ENCODE results near the gene MAP4K2.
"Not testable (repeated sequence)": the region's sequence is repeated elsewhere in the genome, so short reads cannot be mapped to it uniquely, and the experiment has no call there.

The MAP4K2 gene

DNA sequence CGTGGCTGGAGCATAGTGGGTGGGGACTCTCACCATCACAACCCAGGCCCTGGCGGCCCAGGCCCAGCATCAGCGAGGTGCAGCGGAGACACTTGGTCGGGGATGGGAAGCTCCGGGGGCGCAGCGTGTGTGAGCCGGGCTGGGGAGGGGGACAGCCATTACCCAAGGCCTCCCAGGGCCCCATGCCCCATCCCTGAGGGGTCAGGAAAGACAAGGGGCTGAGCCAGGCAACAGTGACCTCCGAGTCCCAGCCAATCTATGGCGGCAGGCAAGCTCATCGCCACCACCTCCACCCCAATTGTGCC lies 30.1 kb upstream of the MAP4K2 start:
- DNase-seq (ENCODE audit: insufficient read length, low spot score) = no peak
- TF ChIP-seq SPI1 (IDR thresholded peaks at IDR 0.05; ENCODE audit: low read depth, low read length) = no peak
- TF ChIP-seq POLR2AphosphoS5 (IDR thresholded peaks at IDR 0.05; ENCODE audit: low read depth, low read length) = no peak
- no peak for TF ChIP-seq POU2F2 (IDR thresholded peaks at IDR 0.05; ENCODE audit: low read depth, low read length)
- TF ChIP-seq PAX5 (IDR thresholded peaks at IDR 0.05; ENCODE audit: insufficient read depth, low read length, severe bottlenecking) = no peak
- TF ChIP-seq TAF1 (IDR thresholded peaks at IDR 0.05; ENCODE audit: low read depth, low read length) = no peak
- TF ChIP-seq POLR2A (IDR thresholded peaks at IDR 0.05; ENCODE audit: low read depth, low read length) = no peak
- FAIRE-seq = no peak

DNA sequence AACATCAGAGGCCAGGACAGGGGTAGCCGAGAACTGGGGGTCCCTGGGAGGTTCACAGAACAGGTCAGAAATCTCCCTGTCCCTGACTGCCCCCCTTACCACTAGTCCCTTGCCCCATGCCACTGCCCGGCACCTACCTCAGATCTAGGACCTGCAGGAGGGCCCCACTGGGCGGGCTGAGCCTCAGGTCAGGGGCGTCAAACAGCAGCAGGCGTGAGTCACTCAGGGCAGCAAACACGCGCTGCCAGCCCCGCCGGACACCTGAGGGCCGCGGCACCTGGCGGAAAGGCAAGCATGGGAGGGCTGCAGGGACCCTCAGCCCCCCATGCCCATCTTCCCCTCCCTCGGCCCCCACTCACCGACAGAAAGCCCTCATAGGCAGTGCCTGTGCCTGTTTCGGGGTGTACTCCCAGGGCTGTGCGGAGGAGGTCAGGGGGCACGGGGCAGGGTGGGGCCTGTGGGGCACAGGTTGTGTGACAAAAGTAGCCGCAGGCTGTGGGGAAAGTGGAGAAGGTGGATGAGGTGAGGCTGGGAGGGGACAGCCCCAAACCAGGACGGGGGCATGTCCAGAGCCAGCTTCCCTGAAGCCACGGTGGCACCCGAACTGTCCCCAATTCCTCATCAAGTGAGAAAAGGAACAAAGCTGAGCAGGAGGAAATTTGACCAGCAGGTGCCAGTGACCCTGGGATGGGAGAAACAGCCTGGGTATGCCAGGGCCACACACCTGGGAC lies 29.6 kb upstream of the MAP4K2 start:
- DNase-seq (ENCODE audit: insufficient read length, low spot score) = no peak
- FAIRE-seq = no peak
- TF ChIP-seq POLR2A (IDR thresholded peaks at IDR 0.05; ENCODE audit: low read depth, low read length) = no peak
- no peak for TF ChIP-seq POU2F2 (IDR thresholded peaks at IDR 0.05; ENCODE audit: low read depth, low read length)
- TF ChIP-seq POLR2AphosphoS5 (IDR thresholded peaks at IDR 0.05; ENCODE audit: low read depth, low read length) = no peak
- TF ChIP-seq TAF1 (IDR thresholded peaks at IDR 0.05; ENCODE audit: low read depth, low read length) = no peak
- no peak for TF ChIP-seq PAX5 (IDR thresholded peaks at IDR 0.05; ENCODE audit: insufficient read depth, low read length, severe bottlenecking)
- no peak for TF ChIP-seq SPI1 (IDR thresholded peaks at IDR 0.05; ENCODE audit: low read depth, low read length)

DNA sequence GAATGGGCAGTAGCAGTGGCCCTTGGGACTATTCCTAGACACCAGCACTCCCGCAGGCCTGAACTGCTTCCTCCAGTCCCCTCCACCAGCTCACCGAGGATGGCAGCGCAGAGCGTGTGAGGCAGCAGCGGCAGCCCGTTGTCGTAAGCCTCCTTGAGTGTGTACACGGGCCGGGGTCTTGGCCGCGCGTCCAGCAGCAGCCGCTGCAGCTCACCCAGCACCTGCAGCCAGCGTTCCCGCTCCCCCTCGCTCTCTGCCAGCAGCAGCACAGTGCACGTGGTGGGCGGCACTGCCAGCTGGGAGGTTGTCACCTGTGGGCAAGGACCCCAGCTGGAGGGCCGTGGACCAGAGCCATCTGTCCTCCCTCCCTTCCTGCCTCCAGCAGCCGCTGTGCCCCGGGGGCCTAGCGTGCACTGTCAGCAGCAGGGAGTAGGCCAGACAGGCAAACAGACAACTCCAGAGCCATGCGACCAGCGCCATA lies 28.4 kb upstream of the MAP4K2 start:
- DNase-seq (ENCODE audit: insufficient read length, low spot score) (no peak), FAIRE-seq (no peak)
- TF ChIP-seq POLR2A (IDR thresholded peaks at IDR 0.05; ENCODE audit: low read depth, low read length) (no peak), POU2F2 (IDR thresholded peaks at IDR 0.05; ENCODE audit: low read depth, low read length) (no peak), SPI1 (IDR thresholded peaks at IDR 0.05; ENCODE audit: low read depth, low read length) (no peak), PAX5 (IDR thresholded peaks at IDR 0.05; ENCODE audit: insufficient read depth, low read length, severe bottlenecking) (no peak), TAF1 (IDR thresholded peaks at IDR 0.05; ENCODE audit: low read depth, low read length) (no peak), POLR2AphosphoS5 (IDR thresholded peaks at IDR 0.05; ENCODE audit: low read depth, low read length) (no peak)

DNA sequence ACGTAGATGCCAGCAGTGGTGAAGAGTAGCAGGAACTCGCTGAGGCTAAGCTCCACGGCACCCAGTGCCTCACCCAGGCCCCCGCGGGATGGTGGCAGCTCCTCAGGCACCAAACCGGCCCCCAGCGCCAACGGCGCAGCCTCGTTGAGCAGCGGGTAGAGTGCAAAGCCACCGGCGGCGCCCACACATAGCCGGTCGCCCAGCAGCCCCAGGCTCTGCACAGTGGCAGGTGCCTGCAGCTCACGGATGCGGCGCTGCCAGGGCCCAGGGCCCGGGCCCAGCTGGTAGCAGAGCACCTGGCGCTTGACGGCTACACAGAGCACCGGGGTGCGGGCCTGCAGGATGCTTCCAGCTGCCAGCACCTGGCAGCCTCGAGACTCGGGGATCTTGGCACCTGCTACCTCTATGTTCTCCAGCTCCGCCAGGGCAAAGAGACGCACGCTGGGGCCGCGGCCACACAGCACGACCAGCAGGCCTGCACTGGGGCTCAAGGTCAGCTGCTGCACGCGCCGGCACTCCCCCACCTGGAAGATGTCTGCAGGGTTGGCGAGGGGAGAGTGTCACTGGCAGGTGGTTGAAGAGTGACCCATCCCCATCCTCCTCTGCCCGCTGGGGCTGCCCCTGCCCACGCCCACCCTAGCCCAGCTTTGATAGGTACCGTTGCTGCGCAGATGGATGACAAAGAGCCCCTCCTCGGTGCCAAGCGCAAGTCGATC lies 26.7 kb upstream of the MAP4K2 start:
- FAIRE-seq (no peak), DNase-seq (ENCODE audit: insufficient read length, low spot score) (no peak)
- no peak for TF ChIP-seq SPI1 (IDR thresholded peaks at IDR 0.05; ENCODE audit: low read depth, low read length)
- no peak for TF ChIP-seq PAX5 (IDR thresholded peaks at IDR 0.05; ENCODE audit: insufficient read depth, low read length, severe bottlenecking)

DNA sequence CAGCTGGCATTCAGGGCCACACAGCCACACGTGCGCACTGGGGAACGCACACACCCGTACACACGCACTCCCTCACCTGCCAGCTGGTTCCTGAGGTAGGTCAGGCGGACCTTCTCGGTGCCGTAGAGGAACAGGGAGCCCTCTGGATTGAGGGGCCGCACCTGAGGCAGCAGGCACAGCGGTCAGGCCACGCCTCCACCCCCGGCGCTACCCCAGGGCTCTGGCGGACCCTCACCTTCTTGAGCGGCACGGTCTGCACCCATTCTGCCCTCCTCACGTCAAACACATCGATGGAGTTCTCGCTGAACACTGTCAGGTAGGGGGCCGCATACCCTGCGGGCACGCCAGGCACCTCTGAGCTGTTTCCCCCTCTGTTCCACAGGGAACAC lies 24.4 kb upstream of the MAP4K2 start:
- DNase-seq (ENCODE audit: insufficient read length, low spot score) (no peak), FAIRE-seq (no peak)
- TF ChIP-seq SPI1 (IDR thresholded peaks at IDR 0.05; ENCODE audit: low read depth, low read length) = no peak

DNA sequence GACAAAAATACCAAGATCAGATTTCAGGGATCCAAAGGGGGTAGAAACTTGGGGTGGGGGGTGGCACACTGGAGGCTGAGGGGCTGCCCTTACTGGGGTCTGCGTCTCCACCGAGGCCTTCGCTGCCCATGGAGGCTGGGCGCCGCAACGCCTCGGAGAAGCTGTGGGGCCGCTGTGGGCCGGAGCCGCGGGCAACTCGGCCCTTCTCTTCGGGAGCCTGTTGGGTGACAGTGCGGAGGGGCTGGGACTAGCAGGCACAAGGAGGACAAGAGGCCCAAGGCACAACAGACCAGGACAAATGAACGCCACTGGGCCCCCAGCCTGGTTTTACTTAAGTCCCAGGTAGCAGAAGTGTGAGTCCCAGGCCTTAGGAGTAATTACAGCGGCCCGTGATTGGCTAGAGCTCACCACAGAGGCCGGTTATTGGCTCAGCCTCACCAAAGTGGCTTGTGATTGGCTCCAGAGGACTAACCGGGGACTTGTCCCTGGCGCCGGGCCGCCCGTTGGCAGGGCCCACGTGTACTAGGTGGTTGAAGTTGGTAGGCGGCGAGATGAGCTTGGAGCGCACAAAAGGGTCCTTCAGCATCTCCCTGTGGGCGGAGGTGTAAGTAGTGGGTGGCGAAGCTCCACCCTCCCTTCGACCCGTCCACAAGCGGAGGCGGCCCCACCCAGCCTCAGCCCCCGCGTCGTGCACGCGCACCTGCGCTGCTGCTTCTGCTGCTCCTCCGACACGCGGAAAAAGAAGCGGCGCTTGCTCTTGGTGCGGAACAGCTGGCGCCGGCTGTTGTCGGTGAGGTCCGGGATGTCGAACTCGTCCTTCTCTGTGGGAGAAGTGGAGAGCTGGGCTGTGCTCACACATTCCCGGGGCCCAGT lies 23.8 kb upstream of the MAP4K2 start:
- TF ChIP-seq POLR2A (IDR thresholded peaks at IDR 0.05; ENCODE audit: low read depth, low read length) (no peak), TAF1 (IDR thresholded peaks at IDR 0.05; ENCODE audit: low read depth, low read length) (no peak), POU2F2 (IDR thresholded peaks at IDR 0.05; ENCODE audit: low read depth, low read length) (no peak), SPI1 (IDR thresholded peaks at IDR 0.05; ENCODE audit: low read depth, low read length) (no peak)
- FAIRE-seq (no peak), DNase-seq (ENCODE audit: insufficient read length, low spot score) (no peak)

DNA sequence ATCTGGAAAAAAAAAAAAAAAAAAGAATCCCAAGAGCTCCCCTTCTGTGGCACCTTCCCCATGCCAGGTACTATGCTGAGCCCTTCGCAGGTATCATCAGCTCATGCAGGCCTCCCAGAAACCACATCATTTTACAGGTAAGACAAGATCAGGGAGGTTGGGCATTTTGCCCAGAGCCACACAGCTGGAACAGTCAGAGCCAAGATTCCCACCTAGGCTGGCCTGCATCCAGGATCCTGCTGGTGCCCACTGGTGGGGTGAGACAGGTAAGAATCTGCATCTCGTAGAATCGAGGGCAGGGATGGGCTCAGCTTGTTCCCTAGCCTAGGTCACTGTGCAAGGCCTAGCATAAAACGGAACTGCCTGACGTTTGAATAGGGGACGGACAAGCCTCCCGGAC lies 23.0 kb upstream of the MAP4K2 start:
- TF ChIP-seq PAX5 (IDR thresholded peaks at IDR 0.05; ENCODE audit: insufficient read depth, low read length, severe bottlenecking) (no peak), SPI1 (IDR thresholded peaks at IDR 0.05; ENCODE audit: low read depth, low read length) (no peak), POLR2AphosphoS5 (IDR thresholded peaks at IDR 0.05; ENCODE audit: low read depth, low read length) (no peak), POU2F2 (IDR thresholded peaks at IDR 0.05; ENCODE audit: low read depth, low read length) (no peak), POLR2A (IDR thresholded peaks at IDR 0.05; ENCODE audit: low read depth, low read length) (no peak), TAF1 (IDR thresholded peaks at IDR 0.05; ENCODE audit: low read depth, low read length) (no peak)
- DNase-seq (ENCODE audit: insufficient read length, low spot score) (no peak), FAIRE-seq (no peak)

DNA sequence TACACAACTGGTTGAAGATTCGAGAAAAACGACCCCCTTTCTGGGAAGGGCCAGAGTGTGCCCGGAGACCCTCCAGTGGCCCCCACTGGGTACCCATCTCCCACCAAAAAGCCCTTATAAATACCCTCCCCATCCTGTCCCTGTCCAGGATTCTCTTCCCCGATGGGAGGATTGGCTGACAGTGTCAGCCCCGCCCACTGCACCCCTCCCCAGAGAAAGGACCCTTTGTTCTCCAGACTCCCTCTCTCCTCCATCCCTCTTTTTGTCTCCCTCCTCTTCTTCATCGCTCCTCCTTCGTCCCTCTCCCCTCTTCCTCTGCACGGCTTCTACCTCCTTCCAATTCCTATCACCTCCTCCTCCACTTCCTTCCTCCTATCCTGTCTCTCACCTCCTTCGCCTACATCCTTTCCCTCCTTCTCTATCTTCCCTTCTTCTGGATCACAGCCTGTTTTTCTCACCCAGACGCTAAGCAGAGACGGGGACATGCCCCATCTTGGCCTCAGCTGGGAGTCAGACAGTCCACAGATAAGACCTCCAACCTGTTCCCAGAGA lies 20.6 kb upstream of the MAP4K2 start:
- FAIRE-seq (no peak), DNase-seq (ENCODE audit: insufficient read length, low spot score) (no peak)
- TF ChIP-seq SPI1 (IDR thresholded peaks at IDR 0.05; ENCODE audit: low read depth, low read length) (no peak), TAF1 (IDR thresholded peaks at IDR 0.05; ENCODE audit: low read depth, low read length) (no peak), PAX5 (IDR thresholded peaks at IDR 0.05; ENCODE audit: insufficient read depth, low read length, severe bottlenecking) (no peak), POLR2A (IDR thresholded peaks at IDR 0.05; ENCODE audit: low read depth, low read length) (no peak), POU2F2 (IDR thresholded peaks at IDR 0.05; ENCODE audit: low read depth, low read length) (no peak), POLR2AphosphoS5 (IDR thresholded peaks at IDR 0.05; ENCODE audit: low read depth, low read length) (no peak)

DNA sequence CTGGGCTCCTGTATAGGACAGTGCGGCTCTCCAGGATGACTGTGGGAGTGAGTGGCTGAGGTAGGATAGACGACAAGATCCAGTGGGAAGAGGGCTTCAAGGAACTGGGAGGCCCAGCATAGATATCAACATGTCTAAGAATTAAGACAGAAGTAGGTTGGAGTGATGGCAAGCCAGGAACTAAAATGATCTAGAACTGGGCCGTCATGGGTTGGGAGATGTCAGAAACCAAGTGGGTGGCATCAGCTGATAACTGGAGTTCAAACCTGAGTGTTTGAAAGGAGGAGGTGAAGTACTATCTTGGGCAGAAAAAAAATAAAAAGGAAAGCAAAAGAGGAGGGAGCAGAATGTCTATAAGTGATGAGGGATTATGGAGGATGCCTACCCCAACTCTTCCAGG lies 14.5 kb upstream of the MAP4K2 start:
- TF ChIP-seq POLR2AphosphoS5 (IDR thresholded peaks at IDR 0.05; ENCODE audit: low read depth, low read length) (no peak), POLR2A (IDR thresholded peaks at IDR 0.05; ENCODE audit: low read depth, low read length) (no peak), SPI1 (IDR thresholded peaks at IDR 0.05; ENCODE audit: low read depth, low read length) (no peak), POU2F2 (IDR thresholded peaks at IDR 0.05; ENCODE audit: low read depth, low read length) (no peak), PAX5 (IDR thresholded peaks at IDR 0.05; ENCODE audit: insufficient read depth, low read length, severe bottlenecking) (no peak), TAF1 (IDR thresholded peaks at IDR 0.05; ENCODE audit: low read depth, low read length) (no peak)
- no peak for DNase-seq (ENCODE audit: insufficient read length, low spot score)

DNA sequence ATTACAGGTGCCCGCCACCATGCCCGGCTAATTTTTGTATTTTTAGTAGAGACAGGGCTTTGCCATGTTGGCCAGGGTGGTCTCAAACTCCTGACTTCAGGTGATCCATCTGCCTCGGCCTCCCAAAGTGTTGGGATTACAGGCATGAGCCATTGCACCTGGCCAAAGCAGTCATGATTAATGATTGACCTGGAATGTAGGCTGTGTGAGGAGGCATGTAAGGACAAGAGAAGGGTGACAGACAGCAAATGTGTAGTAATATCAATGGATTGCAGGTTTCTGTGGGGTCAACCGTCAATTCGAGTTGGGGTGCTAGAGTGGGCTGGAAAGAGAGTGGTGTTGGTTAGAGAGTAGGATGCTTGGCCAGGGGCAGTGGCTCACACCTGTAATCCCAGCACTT lies 12.4 kb upstream of the MAP4K2 start:
- DNase-seq (ENCODE audit: insufficient read length, low spot score); FAIRE-seq: not testable (repeated sequence)

More for the DNA sequence above, 14.5 kb upstream of the MAP4K2 start:
- no peak for FAIRE-seq

All from GM12891 (cell line).